Ecto neural progenitor cell (in vitro differentiated cells): ENCODE results near the gene USP10.

ENCODE experiments used
- DNase-seq: peaks from one replicate; pipeline ENCODE4 v3.0.0-alpha.2; 2018; ENCODE audit warnings: low spot score

Gene USP10

GRCh38 chr16:84806256-84806889, 106.6 kb downstream of the USP10 start:
- no peak for DNase-seq

GRCh38 chr16:84806890-84807258, 107.1 kb downstream of the USP10 start:
- DNase-seq: no peak

- DNase-seq: no peak
These were observed 108.0 kb downstream of the USP10 start for GRCh38 chr16:84807776-84808175.

- DNase-seq: no peak
These were observed 109.0 kb downstream of the USP10 start for GRCh38 chr16:84808826-84809225.

GRCh38 chr16:84810518-84811273, 110.9 kb downstream of the USP10 start:
- no peak for DNase-seq

- DNase-seq: no peak
These were observed 111.7 kb downstream of the USP10 start for GRCh38 chr16:84811529-84811928.

GRCh38 chr16:84813141-84813934, 113.5 kb downstream of the USP10 start:
- no peak for DNase-seq

GRCh38 chr16:84815462-84815861, 115.7 kb downstream of the USP10 start:
- DNase-seq: no peak

- DNase-seq: no peak
These were observed 116.2 kb downstream of the USP10 start for GRCh38 chr16:84816023-84816422.

GRCh38 chr16:84816485-84816884, 116.7 kb downstream of the USP10 start:
- no peak for DNase-seq

- DNase-seq: no peak
These were observed 117.4 kb downstream of the USP10 start for GRCh38 chr16:84817206-84817605.

GRCh38 chr16:84817613-84818012, 117.8 kb downstream of the USP10 start:
- no peak for DNase-seq

GRCh38 chr16:84818133-84818532, 118.3 kb downstream of the USP10 start:
- DNase-seq: no peak

GRCh38 chr16:84818989-84819643, 119.3 kb downstream of the USP10 start:
- no peak for DNase-seq

GRCh38 chr16:84819644-84820304, 120.0 kb downstream of the USP10 start, which contains the start of gene CRISPLD2:
TSS of gene CRISPLD2 (plus strand) at chr16:84819985. CDS start at chr16:84838496, 18,511 bp downstream.
- DNase-seq: peak; percentile 95

- no peak for DNase-seq
These were observed 120.5 kb downstream of the USP10 start for GRCh38 chr16:84820305-84820684.

- no peak for DNase-seq
These were observed 121.0 kb downstream of the USP10 start for GRCh38 chr16:84820771-84821170.

GRCh38 chr16:84821179-84821578, 121.4 kb downstream of the USP10 start:
- DNase-seq: no peak

- DNase-seq: no peak
These were observed 122.2 kb downstream of the USP10 start for GRCh38 chr16:84821728-84822689.

- DNase-seq: no peak
These were observed 123.2 kb downstream of the USP10 start for GRCh38 chr16:84822990-84823389.

GRCh38 chr16:84823484-84823883, 123.7 kb downstream of the USP10 start:
- DNase-seq: no peak
